Esophagus squamous epithelium (tissue), 5 donors: ENCODE measurements around the gene WSB1. TPM values are rescaled to one million over a fixed set of nuclear protein-coding genes. Genes with fewer than 3 reads are reported as not detected.

Experiments
- DNase-seq: peaks from one replicate; lab custom pipeline; 2025; lab: John Stamatoyannopoulos, UW
- H3K27ac ChIP-seq, 4 donors: fragments of 200-600 bp; sonication (generic); one replicate each; pipeline ENCODE4 v1.5.1; 2016 to 2019; ENCODE audit warnings: mild to moderate bottlenecking in 1 of 4
- H3K27me3 ChIP-seq, 4 donors: fragments of 200-600 bp; sonication (generic); 1 replicate in 3 of 4; 2 replicates in 1 of 4; pipeline versions ENCODE4 v1.5.1 to v1.6.0; 2017 to 2021; ENCODE audit warnings: antibody characterized with exemption in 1 of 4
- H3K36me3 ChIP-seq, 3 donors: fragments of 200-600 bp; sonication (generic); one replicate each; pipeline ENCODE4 v1.5.1; 2016 to 2019
- H3K4me1 ChIP-seq, 3 donors: fragments of 200-600 bp; sonication (generic); one replicate each; pipeline ENCODE4 v1.5.1; 2017 to 2019
- H3K4me3 ChIP-seq, 4 donors: fragments of 200-600 bp; sonication (generic); 1 replicate in 3 of 4; 2 replicates in 1 of 4; pipeline ENCODE4 v1.5.1; 2016 to 2019; ENCODE audit warnings: mild to moderate bottlenecking in 2 of 4, moderate library complexity in 1 of 4
- H3K9me3 ChIP-seq, 3 donors: fragments of 200-600 bp; sonication (generic); one replicate each; pipeline ENCODE4 v1.5.1; 2016 to 2019
- CTCF ChIP-seq, 6 experiments: fragments of 450-650 bp in 4 of 6; fragments of 200-600 bp in 2 of 6; sonication (generic) in 2 of 6; IDR thresholded peaks; one replicate each; pipeline ENCODE4 v1.5.1; 2016 to 2019; ENCODE audit warnings: antibody characterized with exemption in 6 of 6, mild to moderate bottlenecking in 4 of 6, moderate library complexity in 4 of 6
- POLR2A ChIP-seq, 4 donors: fragments of 450-650 bp; IDR thresholded peaks; one replicate each; pipeline ENCODE4 v1.6.1; 2017; ENCODE audit warnings: antibody characterized with exemption in 4 of 4, mild to moderate bottlenecking in 4 of 4, moderate library complexity in 3 of 4
- WGBS, 2 donors: methylation state at CpG; one replicate each; pipeline ENCODE4 v1.1.5; 2018; 5-methylcytosine and 5-hydroxymethylcytosine counted together
- intact Hi-C: fragments of 100-400 bp; cut with DNase I; formaldehyde crosslinking; loops from one replicate; pipeline ENCODE4 v1.15.0; 2022
- total RNA-seq, 4 donors: library from RNA; depleted of rRNA; stranded (reverse); fragments of >200 nt; gene quantifications; one replicate each; pipeline ENCODE4 v1.1.0, GENCODE V29; 2016
- donor health status: DM: yes; HTN: yes; CAD: no.

The WSB1 gene
- total RNA-seq, 4 donors from 2014 or later = 27.9 to 112 (median 62.8) TPM

DNA sequence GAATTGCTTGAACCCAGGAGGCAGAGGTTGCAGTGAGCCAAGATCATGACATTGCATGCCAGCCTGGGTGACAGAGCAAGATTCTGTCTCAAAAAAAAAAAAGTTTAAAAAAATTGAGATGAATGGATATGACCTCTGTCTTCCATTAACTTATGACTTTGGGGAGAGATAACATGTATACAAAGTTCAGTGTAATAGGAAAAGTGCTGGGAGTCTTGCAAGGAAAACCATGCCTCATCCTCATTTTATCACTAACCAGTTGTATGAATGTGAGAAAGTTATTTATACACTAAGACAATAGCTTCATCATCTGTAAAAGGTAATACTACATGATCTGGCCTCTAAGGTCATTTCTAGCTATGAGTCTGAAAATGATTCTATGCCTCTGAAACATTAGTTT lies 10.2 kb upstream of the WSB1 start:
- no peak overlapping the region for H3K4me3 ChIP-seq
- DNase-seq = no peak
- peaks cover 0 to 6% (median 0%) of the 10 kb centered on the region in 3 donors for H3K4me1 ChIP-seq
- intact Hi-C loops = no loop called here
- no peaks in the 10 kb centered on the region for H3K27me3 ChIP-seq
- H3K27ac ChIP-seq = no peak overlapping the region
- no peaks in the 10 kb centered on the region for H3K36me3 ChIP-seq
- no peaks in the 10 kb centered on the region for H3K9me3 ChIP-seq
- TF ChIP-seq POLR2A (IDR thresholded peaks at IDR 0.05) (no peak), CTCF (IDR thresholded peaks at IDR 0.05) (no peak)

GRCh38 chr17:27284811-27285415 lies 9.0 kb upstream of the WSB1 start:
- Histone ChIP-seq H3K27ac (no peak overlapping the region), H3K9me3 (no peaks in the 10 kb centered on the region), H3K4me1 (peaks cover 0 to 6% (median 0%) of the 10 kb centered on the region in 3 donors), H3K36me3 (no peaks in the 10 kb centered on the region), H3K4me3 (no peak overlapping the region), H3K27me3 (no peaks in the 10 kb centered on the region)
- 42 to 58% methylated on average over 5 of the region's 5 CpGs for WGBS, 2 donors
- intact Hi-C loops = no loop called here
- TF ChIP-seq CTCF (IDR thresholded peaks at IDR 0.05) = no peak
- no peak for TF ChIP-seq POLR2A (IDR thresholded peaks at IDR 0.05)
- DNase-seq = no peak

GRCh38 chr17:27285516-27285915 lies 8.4 kb upstream of the WSB1 start:
- peaks cover 0 to 6% (median 0%) of the 10 kb centered on the region in 3 donors for H3K4me1 ChIP-seq
- H3K9me3 ChIP-seq = no peaks in the 10 kb centered on the region
- H3K36me3 ChIP-seq = no peaks in the 10 kb centered on the region
- no peaks in the 10 kb centered on the region for H3K27me3 ChIP-seq
- no peak for TF ChIP-seq CTCF (IDR thresholded peaks at IDR 0.05)
- TF ChIP-seq POLR2A (IDR thresholded peaks at IDR 0.05) = no peak
- no peak overlapping the region for H3K4me3 ChIP-seq
- intact Hi-C loops = no loop called here
- no peak for DNase-seq
- no peak overlapping the region for H3K27ac ChIP-seq
- 90 to 100% methylated on average over 2 of the region's 2 CpGs for WGBS, 2 donors

GRCh38 chr17:27288183-27288582 lies 5.7 kb upstream of the WSB1 start:
- H3K27me3 ChIP-seq = no peaks in the 10 kb centered on the region
- H3K4me3 ChIP-seq = no peak overlapping the region
- TF ChIP-seq CTCF (IDR thresholded peaks at IDR 0.05) = no peak
- no peak for TF ChIP-seq POLR2A (IDR thresholded peaks at IDR 0.05)
- H3K27ac ChIP-seq = no peak overlapping the region
- peaks cover 0 to 1% (median 1%) of the 10 kb centered on the region in 3 donors for H3K4me1 ChIP-seq
- no peak for DNase-seq
- intact Hi-C loops = no loop called here
- H3K9me3 ChIP-seq = no peaks in the 10 kb centered on the region
- no peaks in the 10 kb centered on the region for H3K36me3 ChIP-seq
- 83 to 98% methylated on average over 2 of the region's 2 CpGs for WGBS, 2 donors

GRCh38 chr17:27289856-27290255 lies 4.1 kb upstream of the WSB1 start:
- intact Hi-C loops = loop anchor here (10.0 kb wide), 1 partner anchor 45 kb away; no protein-coding TSS in a partner anchor
- no peak for DNase-seq
- Histone ChIP-seq H3K4me1 (peaks cover 6 to 8% (median 6%) of the 10 kb centered on the region in 3 donors), H3K27me3 (no peaks in the 10 kb centered on the region), H3K27ac (no peak overlapping the region), H3K9me3 (no peaks in the 10 kb centered on the region), H3K4me3 (no peak overlapping the region), H3K36me3 (no peaks in the 10 kb centered on the region)
- TF ChIP-seq CTCF (IDR thresholded peaks at IDR 0.05) = no peak
